ENCODE results near the gene ALX1.

Gene ALX1

DNA sequence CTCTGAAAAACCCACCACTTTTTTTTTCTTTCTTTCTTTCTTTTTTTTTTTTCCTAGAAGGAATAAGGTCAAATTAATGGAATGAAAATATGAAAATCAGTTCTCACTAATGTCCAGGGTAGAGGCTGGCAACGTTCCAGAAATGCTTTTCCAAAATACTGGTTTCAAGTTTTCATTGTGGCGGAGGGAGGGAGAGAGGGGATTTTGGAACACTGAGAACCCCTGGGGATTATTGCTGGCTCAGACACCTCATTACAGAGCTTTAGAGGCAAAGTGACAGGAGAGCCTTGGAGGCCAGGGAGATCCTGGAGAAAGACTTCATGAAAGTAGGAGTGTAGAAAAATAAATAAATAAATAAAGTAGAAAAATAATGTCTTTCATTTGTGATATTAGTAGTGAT lies 45.4 kb downstream of the ALX1 start:
- Histone ChIP-seq H3K9ac (ENCODE audit: low read length) (no peak overlapping the region), H3K36me3 (ENCODE audit: control insufficient read depth in 1 of 2, insufficient read depth in 2 of 2, low read depth in 1 of 2, low read length in 2 of 2) (no peaks in the 10 kb centered on the region), H3K4me3 (ENCODE audit: insufficient read depth in 1 of 2, low read depth in 1 of 2, low read length in 2 of 2) (no peak overlapping the region), H3K14ac (ENCODE audit: low read length in 2 of 2) (no peak overlapping the region), H3K27ac (ENCODE audit: low read length, poor library complexity, severe bottlenecking) (no peak overlapping the region), H2BK120ac (ENCODE audit: low read depth, low read length) (no peak overlapping the region), H2AK5ac (ENCODE audit: low read length, severe bottlenecking) (no peak overlapping the region), H2BK5ac (ENCODE audit: low read depth, low read length, poor library complexity, severe bottlenecking) (no peak overlapping the region), H3K4ac (ENCODE audit: low read depth in 1 of 2, low read length in 2 of 2) (no peak overlapping the region), H2AFZ (ENCODE audit: low read depth, low read length) (no peak overlapping the region), H3K23ac (ENCODE audit: low read length in 2 of 2) (no peak overlapping the region), H4K91ac (ENCODE audit: low read length) (no peak overlapping the region), H3K4me2 (ENCODE audit: low read length, poor library complexity, severe bottlenecking) (no peak overlapping the region), H3K4me1 (ENCODE audit: control insufficient read depth, insufficient read depth, low read depth, low read length) (no peaks in the 10 kb centered on the region), H4K8ac (ENCODE audit: low read length) (no peak overlapping the region), H2BK15ac (ENCODE audit: low read depth, poor library complexity, severe bottlenecking) (no peak overlapping the region), H3K79me1 (replicated peaks; ENCODE audit: low read length, poor library complexity, severe bottlenecking) (no peaks in the 10 kb centered on the region), H3K18ac (ENCODE audit: low read depth in 1 of 2, low read length in 2 of 2) (no peak overlapping the region), H2BK12ac (ENCODE audit: low read length in 2 of 2) (no peak overlapping the region), H3K27me3 (ENCODE audit: control insufficient read depth in 1 of 2, insufficient read depth in 1 of 2, low read length in 2 of 2) (no peaks in the 10 kb centered on the region), H3K9me3 (ENCODE audit: control insufficient read depth, low read length) (no peaks in the 10 kb centered on the region)
- 62% methylated on average over 2 of the region's 2 CpGs for WGBS
- no peak for DNase-seq

DNA sequence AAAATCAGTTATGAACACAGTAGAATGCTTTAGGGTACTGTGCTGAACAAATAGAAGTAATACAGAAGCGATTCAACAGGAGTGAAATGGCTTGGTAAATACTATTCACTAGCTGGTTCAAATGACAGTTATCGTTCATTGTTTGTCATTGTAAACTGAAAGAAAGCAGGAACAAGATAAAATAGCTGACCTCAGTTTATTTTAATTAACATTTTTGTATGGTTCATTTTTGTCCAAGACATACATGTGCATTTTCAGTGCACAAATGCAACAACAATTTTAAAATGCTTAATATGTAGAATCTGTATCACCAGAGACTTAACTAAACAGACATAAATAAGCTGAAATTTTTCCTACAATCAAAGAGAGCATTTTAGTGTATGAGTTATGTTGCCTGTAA lies 49.9 kb downstream of the ALX1 start:
- H2BK5ac ChIP-seq (ENCODE audit: low read depth, low read length, poor library complexity, severe bottlenecking), result no peak overlapping the region
- no peak overlapping the region for H3K23ac ChIP-seq (ENCODE audit: low read length in 2 of 2)
- H3K36me3 ChIP-seq (ENCODE audit: control insufficient read depth in 1 of 2, insufficient read depth in 2 of 2, low read depth in 1 of 2, low read length in 2 of 2), result no peaks in the 10 kb centered on the region
- no peak overlapping the region for H3K4me2 ChIP-seq (ENCODE audit: low read length, poor library complexity, severe bottlenecking)
- no peak overlapping the region for H3K14ac ChIP-seq (ENCODE audit: low read length in 2 of 2)
- H3K27me3 ChIP-seq (ENCODE audit: control insufficient read depth in 1 of 2, insufficient read depth in 1 of 2, low read length in 2 of 2), result peaks cover 0 to 3% of the 10 kb centered on the region in 2 experiments
- H4K91ac ChIP-seq (ENCODE audit: low read length), result no peak overlapping the region
- H3K18ac ChIP-seq (ENCODE audit: low read depth in 1 of 2, low read length in 2 of 2), result no peak overlapping the region
- no peak overlapping the region for H2AFZ ChIP-seq (ENCODE audit: low read depth, low read length)
- H2BK15ac ChIP-seq (ENCODE audit: low read depth, poor library complexity, severe bottlenecking), result no peak overlapping the region
- H2BK120ac ChIP-seq (ENCODE audit: low read depth, low read length), result no peak overlapping the region
- WGBS, result 86% methylated on average over 1 of the region's 2 CpGs
- no peak overlapping the region for H3K4me3 ChIP-seq (ENCODE audit: insufficient read depth in 1 of 2, low read depth in 1 of 2, low read length in 2 of 2)
- no peaks in the 10 kb centered on the region for H3K9me3 ChIP-seq (ENCODE audit: control insufficient read depth, low read length)
- no peak for DNase-seq
- H3K9ac ChIP-seq (ENCODE audit: low read length), result no peak overlapping the region
- no peak overlapping the region for H2AK5ac ChIP-seq (ENCODE audit: low read length, severe bottlenecking)
- no peak overlapping the region for H4K8ac ChIP-seq (ENCODE audit: low read length)
- no peaks in the 10 kb centered on the region for H3K79me1 ChIP-seq (replicated peaks; ENCODE audit: low read length, poor library complexity, severe bottlenecking)
- no peak overlapping the region for H2BK12ac ChIP-seq (ENCODE audit: low read length in 2 of 2)
- no peak overlapping the region for H3K4ac ChIP-seq (ENCODE audit: low read depth in 1 of 2, low read length in 2 of 2)
- H3K27ac ChIP-seq (ENCODE audit: low read length, poor library complexity, severe bottlenecking), result no peak overlapping the region
- no peaks in the 10 kb centered on the region for H3K4me1 ChIP-seq (ENCODE audit: control insufficient read depth, insufficient read depth, low read depth, low read length)

DNA sequence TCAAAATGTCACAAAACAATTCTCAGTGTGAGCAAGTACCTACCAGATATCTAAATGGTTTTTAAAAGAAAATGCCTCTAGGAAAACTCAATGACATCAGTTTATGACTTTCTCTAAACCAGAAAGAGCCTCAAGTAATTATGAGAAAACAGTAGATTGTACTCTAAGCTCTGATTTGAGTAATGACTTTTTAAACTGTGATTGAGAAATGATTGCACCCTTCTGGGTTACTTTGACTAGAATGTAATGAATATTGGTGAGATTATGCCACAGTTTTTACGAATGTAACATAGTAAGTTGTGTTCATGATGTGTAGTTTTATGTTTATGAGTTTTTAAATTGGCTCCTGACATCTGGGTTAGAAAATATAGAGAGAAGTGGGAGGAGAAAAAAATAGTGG lies 68.8 kb downstream of the ALX1 start:
- Histone ChIP-seq H4K8ac (ENCODE audit: low read length) (no peak overlapping the region), H2BK12ac (ENCODE audit: low read length in 2 of 2) (no peak overlapping the region), H3K4me2 (ENCODE audit: low read length, poor library complexity, severe bottlenecking) (no peak overlapping the region), H2AFZ (ENCODE audit: low read depth, low read length) (no peak overlapping the region), H3K9ac (ENCODE audit: low read length) (no peak overlapping the region), H3K4ac (ENCODE audit: low read depth in 1 of 2, low read length in 2 of 2) (no peak overlapping the region), H3K4me1 (ENCODE audit: control insufficient read depth, insufficient read depth, low read depth, low read length) (no peaks in the 10 kb centered on the region), H3K79me1 (replicated peaks; ENCODE audit: low read length, poor library complexity, severe bottlenecking) (no peaks in the 10 kb centered on the region), H2BK15ac (ENCODE audit: low read depth, poor library complexity, severe bottlenecking) (no peak overlapping the region), H3K18ac (ENCODE audit: low read depth in 1 of 2, low read length in 2 of 2) (no peak overlapping the region), H2BK120ac (ENCODE audit: low read depth, low read length) (no peak overlapping the region), H3K36me3 (ENCODE audit: control insufficient read depth in 1 of 2, insufficient read depth in 2 of 2, low read depth in 1 of 2, low read length in 2 of 2) (no peaks in the 10 kb centered on the region), H3K9me3 (ENCODE audit: control insufficient read depth, low read length) (no peaks in the 10 kb centered on the region), H3K4me3 (ENCODE audit: insufficient read depth in 1 of 2, low read depth in 1 of 2, low read length in 2 of 2) (no peak overlapping the region), H2BK5ac (ENCODE audit: low read depth, low read length, poor library complexity, severe bottlenecking) (no peak overlapping the region), H3K14ac (ENCODE audit: low read length in 2 of 2) (no peak overlapping the region), H3K27me3 (ENCODE audit: control insufficient read depth in 1 of 2, insufficient read depth in 1 of 2, low read length in 2 of 2) (no peaks in the 10 kb centered on the region), H2AK5ac (ENCODE audit: low read length, severe bottlenecking) (no peak overlapping the region), H3K23ac (ENCODE audit: low read length in 2 of 2) (no peak overlapping the region), H3K27ac (ENCODE audit: low read length, poor library complexity, severe bottlenecking) (no peak overlapping the region), H4K91ac (ENCODE audit: low read length) (no peak overlapping the region)
- DNase-seq, result no peak
- WGBS, result 40% methylated on average over 1 of the region's 1 CpG

DNA sequence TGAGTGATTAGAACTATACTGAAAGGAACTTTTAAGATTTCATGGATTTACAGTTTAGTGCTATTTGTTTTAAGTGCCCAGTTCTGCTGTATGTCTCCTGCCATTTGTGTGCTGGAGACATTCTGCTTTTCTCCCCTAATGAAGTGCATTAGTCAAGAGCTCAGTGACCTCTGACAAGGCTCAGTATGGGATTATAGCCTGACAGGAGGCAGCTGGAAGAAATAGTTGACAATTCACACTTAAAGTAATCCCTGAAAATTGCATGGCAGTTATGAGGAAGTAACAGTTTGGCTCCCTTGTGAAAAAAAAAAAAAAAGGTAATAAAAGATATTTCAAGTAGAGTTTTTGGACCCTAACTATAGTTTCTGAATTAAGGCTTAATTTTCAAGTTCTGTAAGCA lies 70.3 kb downstream of the ALX1 start:
- H3K18ac ChIP-seq (ENCODE audit: low read depth in 1 of 2, low read length in 2 of 2), result no peak overlapping the region
- no peak overlapping the region for H2AK5ac ChIP-seq (ENCODE audit: low read length, severe bottlenecking)
- H2BK12ac ChIP-seq (ENCODE audit: low read length in 2 of 2), result no peak overlapping the region
- H3K4me1 ChIP-seq (ENCODE audit: control insufficient read depth, insufficient read depth, low read depth, low read length), result no peaks in the 10 kb centered on the region
- no peak overlapping the region for H3K23ac ChIP-seq (ENCODE audit: low read length in 2 of 2)
- no peak overlapping the region for H2BK5ac ChIP-seq (ENCODE audit: low read depth, low read length, poor library complexity, severe bottlenecking)
- no peak overlapping the region for H3K14ac ChIP-seq (ENCODE audit: low read length in 2 of 2)
- no peak overlapping the region for H3K4ac ChIP-seq (ENCODE audit: low read depth in 1 of 2, low read length in 2 of 2)
- H2BK120ac ChIP-seq (ENCODE audit: low read depth, low read length), result no peak overlapping the region
- H2BK15ac ChIP-seq (ENCODE audit: low read depth, poor library complexity, severe bottlenecking), result no peak overlapping the region
- H3K79me1 ChIP-seq (replicated peaks; ENCODE audit: low read length, poor library complexity, severe bottlenecking), result no peaks in the 10 kb centered on the region
- H3K27me3 ChIP-seq (ENCODE audit: control insufficient read depth in 1 of 2, insufficient read depth in 1 of 2, low read length in 2 of 2), result no peaks in the 10 kb centered on the region
- no peak overlapping the region for H2AFZ ChIP-seq (ENCODE audit: low read depth, low read length)
- no peak overlapping the region for H3K9ac ChIP-seq (ENCODE audit: low read length)
- DNase-seq, result no peak
- no peak overlapping the region for H4K8ac ChIP-seq (ENCODE audit: low read length)
- no peak overlapping the region for H3K4me3 ChIP-seq (ENCODE audit: insufficient read depth in 1 of 2, low read depth in 1 of 2, low read length in 2 of 2)
- H4K91ac ChIP-seq (ENCODE audit: low read length), result no peak overlapping the region
- no peaks in the 10 kb centered on the region for H3K9me3 ChIP-seq (ENCODE audit: control insufficient read depth, low read length)
- no peaks in the 10 kb centered on the region for H3K36me3 ChIP-seq (ENCODE audit: control insufficient read depth in 1 of 2, insufficient read depth in 2 of 2, low read depth in 1 of 2, low read length in 2 of 2)
- no peak overlapping the region for H3K4me2 ChIP-seq (ENCODE audit: low read length, poor library complexity, severe bottlenecking)
- H3K27ac ChIP-seq (ENCODE audit: low read length, poor library complexity, severe bottlenecking), result no peak overlapping the region
